ENCODE results near the gene MRAS.

MRAS gene

DNA sequence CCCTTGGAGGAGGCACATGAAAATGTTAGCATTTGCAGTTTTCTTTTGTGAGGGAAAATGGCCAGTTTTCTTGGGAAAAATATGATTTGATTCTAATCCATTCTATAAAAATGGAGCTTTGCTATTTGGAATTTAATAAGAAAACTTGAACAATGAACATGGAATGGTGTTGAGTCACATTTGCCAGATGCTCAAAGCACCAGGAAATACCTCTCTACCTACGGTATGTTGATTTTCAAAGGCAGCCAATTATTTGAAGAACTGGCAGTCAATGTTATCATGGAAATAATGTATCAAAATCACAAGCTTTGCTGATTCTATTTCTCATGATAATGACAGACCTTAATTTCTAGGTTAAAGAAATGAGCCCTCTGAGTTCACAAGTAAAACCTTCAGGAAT, 33.6 kb upstream of the MRAS start:
- TF ChIP-seq, protein P1, sequence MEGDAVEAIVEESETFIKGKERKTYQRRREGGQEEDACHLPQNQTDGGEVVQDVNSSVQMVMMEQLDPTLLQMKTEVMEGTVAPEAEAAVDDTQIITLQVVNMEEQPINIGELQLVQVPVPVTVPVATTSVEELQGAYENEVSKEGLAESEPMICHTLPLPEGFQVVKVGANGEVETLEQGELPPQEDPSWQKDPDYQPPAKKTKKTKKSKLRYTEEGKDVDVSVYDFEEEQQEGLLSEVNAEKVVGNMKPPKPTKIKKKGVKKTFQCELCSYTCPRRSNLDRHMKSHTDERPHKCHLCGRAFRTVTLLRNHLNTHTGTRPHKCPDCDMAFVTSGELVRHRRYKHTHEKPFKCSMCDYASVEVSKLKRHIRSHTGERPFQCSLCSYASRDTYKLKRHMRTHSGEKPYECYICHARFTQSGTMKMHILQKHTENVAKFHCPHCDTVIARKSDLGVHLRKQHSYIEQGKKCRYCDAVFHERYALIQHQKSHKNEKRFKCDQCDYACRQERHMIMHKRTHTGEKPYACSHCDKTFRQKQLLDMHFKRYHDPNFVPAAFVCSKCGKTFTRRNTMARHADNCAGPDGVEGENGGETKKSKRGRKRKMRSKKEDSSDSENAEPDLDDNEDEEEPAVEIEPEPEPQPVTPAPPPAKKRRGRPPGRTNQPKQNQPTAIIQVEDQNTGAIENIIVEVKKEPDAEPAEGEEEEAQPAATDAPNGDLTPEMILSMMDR (IDR thresholded peaks at IDR 0.05; ENCODE audit: low read depth, low read length), result no peak
- H3K4me3 ChIP-seq (ENCODE audit: low read depth, low read length), result no peak overlapping the region

DNA sequence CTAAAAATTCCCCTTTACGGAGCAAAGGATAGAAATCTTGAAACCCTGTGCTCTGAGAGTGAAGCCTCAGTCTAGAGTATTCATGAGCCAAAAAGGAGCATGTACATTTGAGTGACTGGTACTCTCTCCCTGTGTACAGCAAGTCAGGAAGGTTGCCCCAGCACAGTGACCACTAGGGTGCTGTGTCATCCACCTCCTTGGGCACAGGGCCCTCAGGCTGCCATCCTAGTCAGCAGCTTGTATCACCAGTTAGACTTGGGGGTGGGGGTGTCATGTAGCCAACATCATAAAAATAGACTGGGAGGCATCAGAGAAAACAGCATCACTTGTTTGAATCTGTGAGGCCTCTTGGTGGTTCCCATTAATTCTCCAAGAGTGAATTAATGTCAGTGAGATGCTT, 30.7 kb upstream of the MRAS start:
- TF ChIP-seq, protein P1 (IDR thresholded peaks at IDR 0.05; ENCODE audit: low read depth, low read length), result no peak

DNA sequence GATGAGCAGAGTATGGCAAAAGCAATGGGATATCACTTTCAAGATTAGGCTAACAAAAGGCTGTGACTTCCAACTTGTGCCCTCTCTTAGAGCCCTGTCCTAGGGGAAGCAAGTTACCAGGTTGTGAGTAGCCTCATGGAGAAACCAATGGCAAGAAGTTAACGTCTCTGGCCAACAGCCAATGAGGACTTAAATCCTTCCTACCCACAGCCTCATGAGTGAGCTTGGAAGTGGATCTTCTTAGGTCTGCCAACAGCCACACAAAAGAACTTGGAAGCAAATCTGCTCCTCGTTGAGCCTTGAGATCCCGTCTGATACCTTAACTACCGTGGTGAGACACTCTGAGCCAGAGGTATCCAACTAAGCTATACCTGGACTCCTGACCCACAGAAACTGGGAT, 24.4 kb upstream of the MRAS start:
- H3K4me3 ChIP-seq (ENCODE audit: low read depth, low read length), result no peak overlapping the region
- TF ChIP-seq, protein P1 (IDR thresholded peaks at IDR 0.05; ENCODE audit: low read depth, low read length), result no peak

More for the DNA sequence above, 30.7 kb upstream of the MRAS start:
- H3K4me3 ChIP-seq (ENCODE audit: low read depth, low read length), result no peak overlapping the region

- H3K4me3 ChIP-seq (ENCODE audit: low read depth, low read length), result no peak overlapping the region
- TF ChIP-seq, protein P1 (IDR thresholded peaks at IDR 0.05; ENCODE audit: low read depth, low read length), result no peak
These were observed 22.4 kb upstream of the MRAS start for GRCh38 chr3:138325990-138326389.

DNA sequence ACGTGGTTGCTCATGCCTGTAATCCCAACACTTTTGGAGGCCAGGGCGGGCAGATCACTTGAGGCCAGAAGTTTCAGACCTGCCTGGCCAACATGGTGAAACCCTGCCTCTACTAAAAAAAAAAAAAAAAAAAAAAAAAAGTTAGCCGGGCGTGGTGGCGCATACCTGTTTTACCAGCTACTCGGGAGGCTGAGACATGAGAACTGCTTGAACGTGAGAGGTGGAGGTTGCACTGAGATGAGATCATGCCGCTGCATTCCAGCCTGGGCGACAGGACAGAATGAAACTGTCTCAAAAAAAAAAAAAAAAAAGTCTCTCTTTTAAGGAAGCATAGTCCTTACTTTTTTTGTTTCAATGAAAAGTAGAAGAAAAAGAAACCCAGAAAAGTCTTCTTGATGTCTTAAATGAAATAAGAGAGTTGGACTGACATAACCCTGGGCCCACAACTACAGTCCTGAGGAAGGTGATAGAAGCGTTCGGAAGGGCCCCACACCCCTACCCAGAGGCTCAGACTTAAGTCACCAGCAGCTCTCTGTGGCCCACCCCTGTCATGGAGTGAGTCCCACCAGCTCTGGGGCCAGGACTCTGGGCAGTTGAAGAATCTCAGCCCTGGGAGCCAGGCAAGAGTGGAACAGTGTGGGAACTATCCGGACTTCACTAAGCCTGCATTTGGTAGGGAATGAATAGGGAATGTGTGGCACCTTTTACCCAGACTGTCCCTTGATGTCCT, 21.3 kb upstream of the MRAS start:
- TF ChIP-seq, protein P1 (IDR thresholded peaks at IDR 0.05; ENCODE audit: low read depth, low read length), result no peak
- no peak overlapping the region for H3K4me3 ChIP-seq (ENCODE audit: low read depth, low read length)

DNA sequence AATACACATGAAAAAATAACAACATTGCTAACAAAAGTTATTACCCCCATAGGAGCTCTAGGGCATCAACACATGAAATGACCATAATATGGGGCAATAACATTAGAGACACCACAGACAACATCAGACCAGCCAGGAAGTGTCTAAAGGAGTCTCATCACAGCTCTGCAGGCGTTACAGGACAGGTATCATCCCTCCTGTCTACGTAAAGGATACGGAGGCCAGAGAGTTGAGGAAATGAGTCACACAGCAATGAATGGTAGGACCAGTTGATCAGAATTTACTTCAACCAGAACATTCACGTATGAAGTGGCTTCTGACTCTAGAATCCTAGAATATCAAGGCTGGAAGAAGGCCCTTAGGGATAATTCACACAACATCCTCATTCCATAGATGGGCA, 20.5 kb upstream of the MRAS start:
- TF ChIP-seq, protein P1 (IDR thresholded peaks at IDR 0.05; ENCODE audit: low read depth, low read length), result no peak
- no peak overlapping the region for H3K4me3 ChIP-seq (ENCODE audit: low read depth, low read length)

- TF ChIP-seq, protein P1 (IDR thresholded peaks at IDR 0.05; ENCODE audit: low read depth, low read length), result no peak
- no peak overlapping the region for H3K4me3 ChIP-seq (ENCODE audit: low read depth, low read length)
These were observed 20.0 kb upstream of the MRAS start for GRCh38 chr3:138328341-138328740.
